GM18498 (cell line): Measurements from ENCODE around the gene CCNC.
A peak's percentile ranks its signal among the peaks of the same experiment; 100 is the strongest.

Experiments
- ATAC-seq: cut with Tn5 transposase; IDR thresholded peaks from one replicate; pipeline ENCODE4 v1.9.1; 2021; ENCODE audit warnings: mild to moderate bottlenecking, moderate library complexity; ENCODE audit not compliant: unreplicated experiment

CCNC gene, protein sequence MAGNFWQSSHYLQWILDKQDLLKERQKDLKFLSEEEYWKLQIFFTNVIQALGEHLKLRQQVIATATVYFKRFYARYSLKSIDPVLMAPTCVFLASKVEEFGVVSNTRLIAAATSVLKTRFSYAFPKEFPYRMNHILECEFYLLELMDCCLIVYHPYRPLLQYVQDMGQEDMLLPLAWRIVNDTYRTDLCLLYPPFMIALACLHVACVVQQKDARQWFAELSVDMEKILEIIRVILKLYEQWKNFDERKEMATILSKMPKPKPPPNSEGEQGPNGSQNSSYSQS

GRCh38 chr6:99568103-99568933 lies at the start of gene CCNC:
TSS of gene CCNC (minus strand) at chr6:99568660. CDS start at chr6:99568527, 133 bp downstream.
- ATAC-seq = peak; percentile 97

DNA sequence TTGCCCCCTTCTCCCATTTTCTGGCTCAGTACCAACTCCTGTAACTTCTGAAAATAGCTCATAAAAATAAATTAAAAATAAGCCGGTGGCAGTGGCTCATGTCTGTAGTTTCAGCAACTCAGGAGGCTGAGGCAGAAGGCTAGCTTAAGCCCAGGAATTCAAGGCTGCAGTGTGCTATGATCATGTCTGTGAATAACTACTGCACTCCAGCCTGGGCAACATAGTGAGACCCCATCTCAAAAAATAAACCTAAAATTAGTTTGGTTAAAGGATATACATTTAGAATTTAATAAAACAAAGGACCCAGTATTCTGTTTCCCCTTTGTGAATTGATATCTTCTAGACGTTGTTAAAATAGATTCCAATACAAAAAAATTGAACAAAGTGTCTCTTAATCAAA lies 48.7 kb upstream of the CCNC start:
- ATAC-seq = no peak

GRCh38 chr6:99614430-99615186 lies 46.1 kb upstream of the CCNC start:
- peak; percentile 13 for ATAC-seq

DNA sequence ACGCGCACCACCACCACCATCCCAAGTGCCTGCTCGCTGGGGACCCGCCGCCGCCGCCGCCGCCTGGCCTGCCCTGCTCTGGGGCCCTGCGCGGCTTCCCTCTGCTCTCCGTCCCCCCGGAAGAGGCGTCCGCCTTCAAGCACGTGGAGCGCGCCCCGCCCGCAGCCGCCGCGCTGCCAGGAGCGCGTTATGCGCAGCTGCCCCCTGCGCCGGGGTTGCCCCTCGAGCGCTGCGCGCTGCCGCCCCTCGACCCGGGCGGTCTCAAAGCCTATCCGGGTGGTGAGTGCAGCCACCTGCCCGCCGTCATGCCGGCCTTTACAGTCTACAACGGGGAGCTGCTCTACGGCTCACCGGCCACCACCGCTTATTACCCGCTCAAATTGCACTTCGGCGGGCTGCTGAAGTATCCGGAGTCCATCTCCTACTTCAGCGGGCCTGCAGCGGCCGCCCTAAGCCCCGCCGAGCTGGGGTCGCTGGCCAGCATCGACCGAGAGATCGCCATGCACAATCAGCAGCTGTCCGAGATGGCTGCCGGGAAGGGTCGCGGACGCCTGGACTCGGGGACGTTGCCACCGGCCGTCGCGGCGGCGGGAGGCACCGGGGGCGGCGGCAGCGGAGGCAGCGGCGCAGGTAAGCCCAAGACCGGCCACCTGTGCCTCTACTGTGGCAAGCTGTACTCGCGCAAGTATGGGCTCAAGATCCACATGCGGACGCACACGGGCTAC lies 45.4 kb upstream of the CCNC start:
- ATAC-seq = peak; percentile 72

DNA sequence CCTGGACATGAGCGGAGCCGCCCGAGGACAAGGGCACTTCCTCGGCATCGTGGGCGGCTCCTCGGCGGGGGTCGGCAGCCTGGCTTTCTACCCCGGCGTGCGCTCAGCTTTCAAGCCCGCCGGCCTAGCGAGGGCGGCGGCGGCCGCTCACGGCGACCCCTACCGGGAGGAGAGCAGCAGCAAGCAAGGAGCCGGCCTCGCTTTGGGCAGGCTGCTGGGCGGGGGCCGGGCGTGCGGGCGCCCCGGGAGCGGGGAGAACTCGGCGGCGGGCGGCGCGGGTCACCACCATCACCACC lies 44.9 kb upstream of the CCNC start:
- ATAC-seq = peak; percentile 71

DNA sequence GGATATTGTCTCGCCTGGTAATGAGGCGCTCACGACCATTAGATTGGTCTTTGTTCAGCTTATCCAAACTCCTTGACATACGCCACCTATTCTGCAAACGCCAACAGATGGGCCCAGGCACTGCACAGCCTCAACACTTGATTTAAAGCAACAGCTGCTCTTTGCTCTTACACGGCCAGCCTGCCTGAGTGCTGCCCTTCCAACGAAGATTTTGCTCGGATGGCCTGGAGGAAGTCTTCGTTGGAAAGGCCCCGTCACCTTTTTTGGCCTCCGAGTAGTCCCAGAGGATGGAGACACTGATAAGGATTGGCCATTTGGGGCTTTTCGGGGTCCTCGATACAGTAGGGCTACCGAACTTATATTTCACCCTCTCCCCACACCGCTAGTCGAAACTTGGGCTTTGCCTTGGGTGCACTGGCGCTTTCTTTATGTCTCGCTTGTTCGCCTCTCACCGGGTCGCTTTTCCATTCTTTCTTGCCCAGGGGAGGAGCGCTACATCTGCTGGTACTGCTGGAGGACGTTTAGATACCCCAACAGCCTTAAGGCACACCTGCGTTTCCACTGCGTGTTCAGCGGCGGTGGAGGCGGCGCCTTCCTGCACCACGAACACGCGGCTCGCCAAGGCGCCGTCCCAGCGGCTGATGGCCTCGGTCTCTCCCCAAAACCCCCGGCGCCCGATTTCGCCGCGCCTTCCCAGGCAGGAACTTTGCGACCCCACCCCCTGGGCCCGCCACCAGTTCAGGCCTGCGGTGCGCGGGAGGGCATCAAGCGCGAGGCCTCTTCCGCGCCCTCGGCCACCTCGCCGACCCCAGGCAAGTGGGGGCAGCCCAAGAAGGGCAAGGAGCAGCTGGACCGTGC lies 44.3 kb upstream of the CCNC start:
- peak; percentile 9 for ATAC-seq

DNA sequence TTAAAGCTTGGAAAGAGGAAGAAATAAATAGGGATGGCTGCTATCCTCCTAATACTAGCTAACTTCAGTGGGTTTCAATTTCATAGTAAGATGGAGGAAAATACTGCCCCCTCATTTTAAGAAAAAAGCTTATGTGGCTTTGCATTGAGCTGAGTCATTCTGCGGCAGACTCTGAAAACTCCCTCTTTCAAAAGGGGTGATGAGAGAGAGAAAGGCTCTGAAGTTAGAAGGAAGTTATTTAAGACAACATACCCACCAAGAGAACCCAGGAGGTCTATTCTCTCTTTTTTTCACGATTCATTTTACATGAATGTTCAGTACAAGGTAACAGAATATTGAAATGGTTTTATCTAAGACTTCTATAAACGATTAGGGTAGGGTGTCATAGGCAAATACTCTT lies 42.7 kb upstream of the CCNC start:
- ATAC-seq = peak; percentile 47

DNA sequence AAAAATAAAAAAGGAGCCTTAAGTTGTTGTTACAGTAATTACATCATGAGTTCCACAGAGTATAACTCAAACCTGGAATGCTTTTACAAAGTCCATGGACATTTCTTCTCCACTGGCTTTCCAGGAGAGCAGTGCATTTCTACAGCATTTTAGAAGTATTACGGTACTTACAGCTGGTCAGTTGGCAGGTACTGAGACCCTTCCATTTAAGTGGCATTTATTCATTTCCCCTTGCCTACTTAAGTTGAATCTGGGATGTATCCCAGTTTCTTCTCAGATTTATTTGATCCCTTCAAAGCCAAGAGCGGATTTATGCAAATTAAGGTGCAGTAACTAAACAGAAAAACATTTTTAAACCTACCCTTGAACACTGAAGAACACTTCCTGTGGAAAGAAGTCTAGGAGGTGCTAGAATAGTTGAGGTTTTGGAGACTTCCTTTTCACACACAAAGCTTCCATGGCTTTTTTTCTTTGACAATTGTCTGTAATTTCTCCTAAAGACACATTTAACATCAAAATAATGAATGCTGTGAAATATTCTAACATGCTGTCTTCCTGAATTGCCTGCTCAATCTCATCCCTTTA lies 41.5 kb upstream of the CCNC start:
- no peak for ATAC-seq

- no peak for ATAC-seq
These were observed 40.5 kb upstream of the CCNC start for GRCh38 chr6:99608886-99609482.

GRCh38 chr6:99608059-99608885 lies 39.8 kb upstream of the CCNC start:
- no peak for ATAC-seq

- no peak for ATAC-seq
These were observed 39.1 kb upstream of the CCNC start for GRCh38 chr6:99607416-99608036.

GRCh38 chr6:99606656-99607415 lies 38.4 kb upstream of the CCNC start, which contains the start of gene PRDM13:
TSS of gene PRDM13 (plus strand) at chr6:99606833. CDS start at chr6:99607035, 202 bp downstream.
- ATAC-seq = no peak

DNA sequence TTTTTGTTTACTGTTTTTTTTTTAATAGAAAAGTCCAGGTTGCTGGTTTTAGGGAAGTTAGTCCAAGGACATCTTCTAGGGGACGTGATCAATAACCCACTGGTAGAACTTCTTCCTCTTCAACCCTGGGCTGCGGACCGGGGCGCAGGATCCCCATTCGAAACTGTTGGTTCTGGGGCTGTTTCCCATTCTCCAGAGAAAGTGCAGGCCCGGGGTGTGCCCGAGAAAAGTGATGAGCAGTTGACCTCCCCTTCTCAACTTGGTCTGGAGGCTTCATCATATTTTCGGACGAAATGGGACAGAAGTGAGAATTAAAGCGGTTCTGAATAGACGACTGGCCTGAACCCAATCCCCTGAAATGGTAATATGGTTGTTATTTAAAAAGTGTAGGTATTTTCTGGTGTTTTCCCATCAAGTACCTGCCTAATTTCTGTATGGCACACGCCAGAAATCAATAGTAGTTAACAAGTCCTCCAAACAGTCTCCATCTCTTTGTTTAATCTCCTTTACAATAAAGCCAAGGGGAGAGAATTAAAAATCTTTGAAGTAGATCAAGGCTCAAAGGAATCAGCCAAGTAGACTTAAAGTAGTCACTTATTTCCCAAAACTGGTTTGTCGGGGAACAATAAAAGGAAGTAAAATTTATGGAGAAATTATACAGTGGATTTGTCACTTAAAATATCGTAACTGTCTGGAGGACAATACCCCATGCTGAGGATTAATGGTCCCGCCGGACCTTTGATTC lies 37.6 kb upstream of the CCNC start:
- ATAC-seq = no peak

GRCh38 chr6:99605074-99605734 lies 36.7 kb upstream of the CCNC start:
- no peak for ATAC-seq

GRCh38 chr6:99604166-99605073 lies 36.0 kb upstream of the CCNC start:
- ATAC-seq = no peak
